ENCODE data around the gene CDH3. TPM values are rescaled to one million over a fixed set of nuclear protein-coding genes. Genes with fewer than 3 reads are reported as not detected.

The CDH3 gene
- total and polyA plus RNA-seq, 2 of the 13 experiments (the other 11 are each of a cell fraction or from before 2014, with no cell fraction given): 0.11 TPM; not detected in 1

DNA sequence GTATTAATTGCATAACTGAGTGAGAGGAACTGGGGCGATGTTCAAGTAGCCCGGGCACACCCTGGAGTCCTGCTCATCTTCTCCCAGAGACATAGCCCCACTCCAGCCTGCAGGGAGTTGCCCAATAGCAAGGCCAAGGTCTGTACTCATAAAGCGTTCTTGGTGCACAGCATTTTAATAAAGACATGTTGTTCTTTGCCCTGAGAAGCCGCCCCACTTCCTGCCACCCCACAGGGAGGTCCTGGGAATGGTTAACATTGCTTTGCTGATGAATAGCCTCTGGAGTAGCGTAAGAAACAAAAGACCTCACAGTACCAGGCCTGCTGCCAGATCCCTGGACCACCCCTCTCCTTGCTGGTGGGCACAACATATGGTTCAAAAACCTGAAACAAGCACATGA lies 70.4 kb downstream of the CDH3 start (continued):
- TF ChIP-seq, protein P1, sequence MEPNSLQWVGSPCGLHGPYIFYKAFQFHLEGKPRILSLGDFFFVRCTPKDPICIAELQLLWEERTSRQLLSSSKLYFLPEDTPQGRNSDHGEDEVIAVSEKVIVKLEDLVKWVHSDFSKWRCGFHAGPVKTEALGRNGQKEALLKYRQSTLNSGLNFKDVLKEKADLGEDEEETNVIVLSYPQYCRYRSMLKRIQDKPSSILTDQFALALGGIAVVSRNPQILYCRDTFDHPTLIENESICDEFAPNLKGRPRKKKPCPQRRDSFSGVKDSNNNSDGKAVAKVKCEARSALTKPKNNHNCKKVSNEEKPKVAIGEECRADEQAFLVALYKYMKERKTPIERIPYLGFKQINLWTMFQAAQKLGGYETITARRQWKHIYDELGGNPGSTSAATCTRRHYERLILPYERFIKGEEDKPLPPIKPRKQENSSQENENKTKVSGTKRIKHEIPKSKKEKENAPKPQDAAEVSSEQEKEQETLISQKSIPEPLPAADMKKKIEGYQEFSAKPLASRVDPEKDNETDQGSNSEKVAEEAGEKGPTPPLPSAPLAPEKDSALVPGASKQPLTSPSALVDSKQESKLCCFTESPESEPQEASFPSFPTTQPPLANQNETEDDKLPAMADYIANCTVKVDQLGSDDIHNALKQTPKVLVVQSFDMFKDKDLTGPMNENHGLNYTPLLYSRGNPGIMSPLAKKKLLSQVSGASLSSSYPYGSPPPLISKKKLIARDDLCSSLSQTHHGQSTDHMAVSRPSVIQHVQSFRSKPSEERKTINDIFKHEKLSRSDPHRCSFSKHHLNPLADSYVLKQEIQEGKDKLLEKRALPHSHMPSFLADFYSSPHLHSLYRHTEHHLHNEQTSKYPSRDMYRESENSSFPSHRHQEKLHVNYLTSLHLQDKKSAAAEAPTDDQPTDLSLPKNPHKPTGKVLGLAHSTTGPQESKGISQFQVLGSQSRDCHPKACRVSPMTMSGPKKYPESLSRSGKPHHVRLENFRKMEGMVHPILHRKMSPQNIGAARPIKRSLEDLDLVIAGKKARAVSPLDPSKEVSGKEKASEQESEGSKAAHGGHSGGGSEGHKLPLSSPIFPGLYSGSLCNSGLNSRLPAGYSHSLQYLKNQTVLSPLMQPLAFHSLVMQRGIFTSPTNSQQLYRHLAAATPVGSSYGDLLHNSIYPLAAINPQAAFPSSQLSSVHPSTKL (CRISPR knock-in tag; IDR thresholded peaks at IDR 0.05): peak; percentile 78
- no peak for TF ChIP-seq NKX3-1 (CRISPR knock-in tag; IDR thresholded peaks at IDR 0.05)
- TF ChIP-seq ARNT2 (CRISPR knock-in tag; IDR thresholded peaks at IDR 0.05; ENCODE audit: low read depth): no peak
- TF ChIP-seq TEAD3 (CRISPR knock-in tag; optimal IDR thresholded peaks at IDR 0.05; ENCODE audit: borderline replicate concordance): peak; percentile 33
- TF ChIP-seq, protein P2, sequence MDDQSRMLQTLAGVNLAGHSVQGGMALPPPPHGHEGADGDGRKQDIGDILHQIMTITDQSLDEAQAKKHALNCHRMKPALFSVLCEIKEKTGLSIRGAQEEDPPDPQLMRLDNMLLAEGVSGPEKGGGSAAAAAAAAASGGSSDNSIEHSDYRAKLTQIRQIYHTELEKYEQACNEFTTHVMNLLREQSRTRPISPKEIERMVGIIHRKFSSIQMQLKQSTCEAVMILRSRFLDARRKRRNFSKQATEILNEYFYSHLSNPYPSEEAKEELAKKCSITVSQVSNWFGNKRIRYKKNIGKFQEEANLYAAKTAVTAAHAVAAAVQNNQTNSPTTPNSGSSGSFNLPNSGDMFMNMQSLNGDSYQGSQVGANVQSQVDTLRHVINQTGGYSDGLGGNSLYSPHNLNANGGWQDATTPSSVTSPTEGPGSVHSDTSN (CRISPR knock-in tag; IDR thresholded peaks at IDR 0.05; ENCODE audit: borderline replicate concordance): no peak
- TF ChIP-seq, protein P3, sequence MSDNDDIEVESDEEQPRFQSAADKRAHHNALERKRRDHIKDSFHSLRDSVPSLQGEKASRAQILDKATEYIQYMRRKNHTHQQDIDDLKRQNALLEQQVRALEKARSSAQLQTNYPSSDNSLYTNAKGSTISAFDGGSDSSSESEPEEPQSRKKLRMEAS (IDR thresholded peaks at IDR 0.05): no peak
- no peak for TF ChIP-seq ZNF749 (CRISPR knock-in tag; IDR thresholded peaks at IDR 0.05; ENCODE audit: borderline replicate concordance)
- no peak for TF ChIP-seq SRY (CRISPR knock-in tag; IDR thresholded peaks at IDR 0.05)
- TF ChIP-seq, protein P4, sequence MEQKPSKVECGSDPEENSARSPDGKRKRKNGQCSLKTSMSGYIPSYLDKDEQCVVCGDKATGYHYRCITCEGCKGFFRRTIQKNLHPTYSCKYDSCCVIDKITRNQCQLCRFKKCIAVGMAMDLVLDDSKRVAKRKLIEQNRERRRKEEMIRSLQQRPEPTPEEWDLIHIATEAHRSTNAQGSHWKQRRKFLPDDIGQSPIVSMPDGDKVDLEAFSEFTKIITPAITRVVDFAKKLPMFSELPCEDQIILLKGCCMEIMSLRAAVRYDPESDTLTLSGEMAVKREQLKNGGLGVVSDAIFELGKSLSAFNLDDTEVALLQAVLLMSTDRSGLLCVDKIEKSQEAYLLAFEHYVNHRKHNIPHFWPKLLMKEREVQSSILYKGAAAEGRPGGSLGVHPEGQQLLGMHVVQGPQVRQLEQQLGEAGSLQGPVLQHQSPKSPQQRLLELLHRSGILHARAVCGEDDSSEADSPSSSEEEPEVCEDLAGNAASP (CRISPR knock-in tag; IDR thresholded peaks at IDR 0.05; ENCODE audit: borderline replicate concordance): no peak
- TF ChIP-seq, protein P5, sequence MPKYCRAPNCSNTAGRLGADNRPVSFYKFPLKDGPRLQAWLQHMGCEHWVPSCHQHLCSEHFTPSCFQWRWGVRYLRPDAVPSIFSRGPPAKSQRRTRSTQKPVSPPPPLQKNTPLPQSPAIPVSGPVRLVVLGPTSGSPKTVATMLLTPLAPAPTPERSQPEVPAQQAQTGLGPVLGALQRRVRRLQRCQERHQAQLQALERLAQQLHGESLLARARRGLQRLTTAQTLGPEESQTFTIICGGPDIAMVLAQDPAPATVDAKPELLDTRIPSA (CRISPR knock-in tag; IDR thresholded peaks at IDR 0.05; ENCODE audit: borderline replicate concordance): no peak
- TF ChIP-seq, protein P6, sequence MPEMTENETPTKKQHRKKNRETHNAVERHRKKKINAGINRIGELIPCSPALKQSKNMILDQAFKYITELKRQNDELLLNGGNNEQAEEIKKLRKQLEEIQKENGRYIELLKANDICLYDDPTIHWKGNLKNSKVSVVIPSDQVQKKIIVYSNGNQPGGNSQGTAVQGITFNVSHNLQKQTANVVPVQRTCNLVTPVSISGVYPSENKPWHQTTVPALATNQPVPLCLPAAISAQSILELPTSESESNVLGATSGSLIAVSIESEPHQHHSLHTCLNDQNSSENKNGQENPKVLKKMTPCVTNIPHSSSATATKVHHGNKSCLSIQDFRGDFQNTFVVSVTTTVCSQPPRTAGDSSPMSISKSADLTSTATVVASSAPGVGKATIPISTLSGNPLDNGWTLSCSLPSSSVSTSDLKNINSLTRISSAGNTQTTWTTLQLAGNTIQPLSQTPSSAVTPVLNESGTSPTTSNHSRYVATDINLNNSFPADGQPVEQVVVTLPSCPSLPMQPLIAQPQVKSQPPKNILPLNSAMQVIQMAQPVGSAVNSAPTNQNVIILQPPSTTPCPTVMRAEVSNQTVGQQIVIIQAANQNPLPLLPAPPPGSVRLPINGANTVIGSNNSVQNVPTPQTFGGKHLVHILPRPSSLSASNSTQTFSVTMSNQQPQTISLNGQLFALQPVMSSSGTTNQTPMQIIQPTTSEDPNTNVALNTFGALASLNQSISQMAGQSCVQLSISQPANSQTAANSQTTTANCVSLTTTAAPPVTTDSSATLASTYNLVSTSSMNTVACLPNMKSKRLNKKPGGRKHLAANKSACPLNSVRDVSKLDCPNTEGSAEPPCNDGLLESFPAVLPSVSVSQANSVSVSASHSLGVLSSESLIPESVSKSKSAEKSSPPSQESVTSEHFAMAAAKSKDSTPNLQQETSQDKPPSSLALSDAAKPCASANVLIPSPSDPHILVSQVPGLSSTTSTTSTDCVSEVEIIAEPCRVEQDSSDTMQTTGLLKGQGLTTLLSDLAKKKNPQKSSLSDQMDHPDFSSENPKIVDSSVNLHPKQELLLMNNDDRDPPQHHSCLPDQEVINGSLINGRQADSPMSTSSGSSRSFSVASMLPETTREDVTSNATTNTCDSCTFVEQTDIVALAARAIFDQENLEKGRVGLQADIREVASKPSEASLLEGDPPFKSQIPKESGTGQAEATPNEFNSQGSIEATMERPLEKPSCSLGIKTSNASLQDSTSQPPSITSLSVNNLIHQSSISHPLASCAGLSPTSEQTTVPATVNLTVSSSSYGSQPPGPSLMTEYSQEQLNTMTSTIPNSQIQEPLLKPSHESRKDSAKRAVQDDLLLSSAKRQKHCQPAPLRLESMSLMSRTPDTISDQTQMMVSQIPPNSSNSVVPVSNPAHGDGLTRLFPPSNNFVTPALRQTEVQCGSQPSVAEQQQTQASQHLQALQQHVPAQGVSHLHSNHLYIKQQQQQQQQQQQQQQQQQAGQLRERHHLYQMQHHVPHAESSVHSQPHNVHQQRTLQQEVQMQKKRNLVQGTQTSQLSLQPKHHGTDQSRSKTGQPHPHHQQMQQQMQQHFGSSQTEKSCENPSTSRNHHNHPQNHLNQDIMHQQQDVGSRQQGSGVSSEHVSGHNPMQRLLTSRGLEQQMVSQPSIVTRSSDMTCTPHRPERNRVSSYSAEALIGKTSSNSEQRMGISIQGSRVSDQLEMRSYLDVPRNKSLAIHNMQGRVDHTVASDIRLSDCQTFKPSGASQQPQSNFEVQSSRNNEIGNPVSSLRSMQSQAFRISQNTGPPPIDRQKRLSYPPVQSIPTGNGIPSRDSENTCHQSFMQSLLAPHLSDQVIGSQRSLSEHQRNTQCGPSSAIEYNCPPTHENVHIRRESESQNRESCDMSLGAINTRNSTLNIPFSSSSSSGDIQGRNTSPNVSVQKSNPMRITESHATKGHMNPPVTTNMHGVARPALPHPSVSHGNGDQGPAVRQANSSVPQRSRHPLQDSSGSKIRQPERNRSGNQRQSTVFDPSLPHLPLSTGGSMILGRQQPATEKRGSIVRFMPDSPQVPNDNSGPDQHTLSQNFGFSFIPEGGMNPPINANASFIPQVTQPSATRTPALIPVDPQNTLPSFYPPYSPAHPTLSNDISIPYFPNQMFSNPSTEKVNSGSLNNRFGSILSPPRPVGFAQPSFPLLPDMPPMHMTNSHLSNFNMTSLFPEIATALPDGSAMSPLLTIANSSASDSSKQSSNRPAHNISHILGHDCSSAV (CRISPR knock-in tag; IDR thresholded peaks at IDR 0.05; ENCODE audit: borderline replicate concordance): no peak
